SU-DHL-6 (cell line): ENCODE data around the gene TBPL1.

ENCODE experiments used
- H2AFZ ChIP-seq: fragments of 200-600 bp; sonication (generic); 2 replicates; pipeline ENCODE4 v1.6.1; 2014; ENCODE audit warnings: low read depth, mild to moderate bottlenecking, moderate library complexity, mixed read lengths, antibody characterized with exemption, low read length; ENCODE audit not compliant: severe bottlenecking
- H3F3A ChIP-seq: fragments of 200-600 bp; shearing (Covaris generic); 2 replicates; pipeline ENCODE4 v1.6.0; 2016; ENCODE audit warnings: antibody characterized with exemption, mild to moderate bottlenecking; ENCODE audit not compliant: insufficient read depth
- H3K27ac ChIP-seq: fragments of 200-600 bp; sonication (generic); 2 replicates; pipeline ENCODE4 v1.5.1; 2016; ENCODE audit warnings: low read depth, mild to moderate bottlenecking, low read length, moderate library complexity, mixed read lengths
- H3K27me3 ChIP-seq: fragments of 200-600 bp; sonication (generic), shearing (Covaris generic); 2 replicates; pipeline ENCODE4 v1.6.0; 2014; ENCODE audit warnings: mild to moderate bottlenecking, low read length
- H3K36me3 ChIP-seq: fragments of 200-600 bp; sonication (generic); 2 replicates; pipeline ENCODE4 v1.6.1; 2014; ENCODE audit warnings: mild to moderate bottlenecking, low read length, mixed read lengths
- H3K4me2 ChIP-seq: fragments of 300-600, 200-600 bp; shearing (Covaris generic), sonication (generic); 2 replicates; pipeline ENCODE4 v1.6.0; 2014; ENCODE audit warnings: low read length, low read depth, mild to moderate bottlenecking; ENCODE audit not compliant: poor library complexity, severe bottlenecking
- H3K4me3 ChIP-seq: fragments of 200-600 bp; sonication (generic); 2 replicates; pipeline ENCODE4 v1.5.1; 2014; ENCODE audit warnings: antibody characterized with exemption, low read length, mild to moderate bottlenecking, mixed read lengths; ENCODE audit not compliant: insufficient read depth, poor library complexity, severe bottlenecking
- H3K79me2 ChIP-seq: fragments of 200-600 bp; sonication (generic); 2 replicates; pipeline ENCODE4 v1.6.1; 2014; ENCODE audit warnings: mild to moderate bottlenecking, low read length, moderate library complexity; ENCODE audit not compliant: insufficient read depth
- H3K9ac ChIP-seq: fragments of 200-600 bp; sonication (generic); 2 replicates; pipeline ENCODE4 v1.7.0; 2014; ENCODE audit warnings: mild to moderate bottlenecking, low read length
- H3K9me2 ChIP-seq: fragments of 200-600 bp; sonication (generic); replicated peaks from 2 replicates; pipeline ENCODE4 v1.6.1; 2014; ENCODE audit warnings: low read length; ENCODE audit not compliant: insufficient read depth
- H3K9me3 ChIP-seq: fragments of 200-600 bp; sonication (generic); 2 replicates; pipeline ENCODE4 v1.6.1; 2014; ENCODE audit warnings: low read length, mixed read lengths; ENCODE audit not compliant: insufficient read depth
- H4K20me1 ChIP-seq: fragments of 200-600 bp; sonication (generic); 2 replicates; pipeline ENCODE4 v1.6.1; 2014; ENCODE audit warnings: low read depth, mild to moderate bottlenecking, antibody characterized with exemption, low read length, moderate library complexity, mixed read lengths
- CTCF ChIP-seq: fragments of 200-600 bp; sonication (generic); IDR thresholded peaks from one replicate; pipeline ENCODE4 v1.5.1; 2017; ENCODE audit warnings: antibody characterized with exemption, mild to moderate bottlenecking, low read length, moderate library complexity; ENCODE audit not compliant: insufficient read depth, poor library complexity, severe bottlenecking
- EZH2phosphoT487 ChIP-seq: fragments of 200-600 bp; sonication (generic), shearing (Covaris generic); conservative IDR thresholded peaks from 2 replicates; pipeline ENCODE4 v1.6.1; 2018; ENCODE audit warnings: mild to moderate bottlenecking, antibody characterized with exemption, low read length, moderate library complexity, mixed read lengths

The TBPL1 gene

GRCh38 chr6:133957227-133957626 lies 4.2 kb downstream of the TBPL1 start:
- TF ChIP-seq CTCF (no peak), EZH2phosphoT487 (no peak)
- Histone ChIP-seq H3K4me3 (no peak overlapping the region), H3K79me2 (peaks cover 92% of the 10 kb centered on the region), H3K4me2 (peak overlapping the region; percentile 9), H3K27me3 (no peaks in the 10 kb centered on the region), H3K9me2 (no peaks in the 10 kb centered on the region), H3K9ac (no peak overlapping the region), H3K27ac (no peak overlapping the region), H4K20me1 (peaks cover 39% of the 10 kb centered on the region), H3F3A (peaks cover 4% of the 10 kb centered on the region; the same call in 1 of the 2 replicates), H3K9me3 (no peaks in the 10 kb centered on the region), H3K36me3 (no peaks in the 10 kb centered on the region), H2AFZ (no peak overlapping the region)

GRCh38 chr6:133957780-133958242 lies 4.8 kb downstream of the TBPL1 start:
- no peak overlapping the region for H3K27ac ChIP-seq
- no peak overlapping the region for H2AFZ ChIP-seq
- no peak overlapping the region for H3K4me3 ChIP-seq
- peaks cover 39% of the 10 kb centered on the region for H4K20me1 ChIP-seq
- no peaks in the 10 kb centered on the region for H3F3A ChIP-seq
- no peak overlapping the region for H3K9ac ChIP-seq
- H3K36me3 ChIP-seq = no peaks in the 10 kb centered on the region
- peak overlapping the region; percentile 9 for H3K4me2 ChIP-seq
- peaks cover 98% of the 10 kb centered on the region for H3K79me2 ChIP-seq
- no peaks in the 10 kb centered on the region for H3K9me3 ChIP-seq
- TF ChIP-seq CTCF (no peak), EZH2phosphoT487 (no peak)
- H3K27me3 ChIP-seq = no peaks in the 10 kb centered on the region
- no peaks in the 10 kb centered on the region for H3K9me2 ChIP-seq

- H4K20me1 ChIP-seq = peaks cover 39% of the 10 kb centered on the region
- TF ChIP-seq CTCF (no peak), EZH2phosphoT487 (no peak)
- no peaks in the 10 kb centered on the region for H3K27me3 ChIP-seq
- H3K9me3 ChIP-seq = no peaks in the 10 kb centered on the region
- no peak overlapping the region for H3K27ac ChIP-seq
- peaks cover 98% of the 10 kb centered on the region for H3K79me2 ChIP-seq
- H3K36me3 ChIP-seq = no peaks in the 10 kb centered on the region
- no peak overlapping the region for H3K4me3 ChIP-seq
- no peaks in the 10 kb centered on the region for H3F3A ChIP-seq
- H3K4me2 ChIP-seq = no peak overlapping the region
- H2AFZ ChIP-seq = no peak overlapping the region
- no peak overlapping the region for H3K9ac ChIP-seq
- no peaks in the 10 kb centered on the region for H3K9me2 ChIP-seq
These were observed 5.8 kb downstream of the TBPL1 start for GRCh38 chr6:133958791-133959190.
